Globus pallidus (tissue), 1 donor: Measurements from ENCODE around the gene PHEX.
"Not testable (repeated sequence)": the region's sequence is repeated elsewhere in the genome, so short reads cannot be mapped to it uniquely, and the experiment has no call there.

Experiments used
- DNase-seq: peaks from one replicate; pipeline ENCODE4 v3.0.0-alpha.2; 2015; ENCODE audit warnings: low spot score

Gene PHEX

GRCh38 chrX:22247169-22247568 is 215.0 kb downstream of the PHEX start:
- no peak for DNase-seq

GRCh38 chrX:22248401-22248800 is 216.3 kb downstream of the PHEX start:
- no peak for DNase-seq

- DNase-seq = no peak
Measured at GRCh38 chrX:22249371-22249770, 217.2 kb downstream of the PHEX start.

- DNase-seq = no peak
Measured at GRCh38 chrX:22268706-22269105, 236.6 kb downstream of the PHEX start.

- DNase-seq = no peak
Measured at GRCh38 chrX:22272613-22273012, 240.5 kb downstream of the PHEX start, which contains the start of gene CBLL2. Gene CBLL2 (plus strand): TSS chrX:22272913. CDS start chrX:22272992, 79 bp downstream.

GRCh38 chrX:22273714-22274317 is 241.7 kb downstream of the PHEX start:
- DNase-seq = no peak

- DNase-seq = no peak
Measured at GRCh38 chrX:22276781-22277180, 244.7 kb downstream of the PHEX start.

- DNase-seq = no peak
Measured at GRCh38 chrX:22278375-22278774, 246.2 kb downstream of the PHEX start.

- not testable (repeated sequence) for DNase-seq
Measured at GRCh38 chrX:22289209-22289608, 257.1 kb downstream of the PHEX start.

- DNase-seq = no peak
Measured at GRCh38 chrX:22296871-22297270, 264.7 kb downstream of the PHEX start.

GRCh38 chrX:22300130-22300529 is 268.0 kb downstream of the PHEX start:
- DNase-seq = peak; percentile 4
